Neural crest cell (in vitro differentiated cells): ENCODE results near the gene FZD4. TPM values are rescaled to one million over a fixed set of nuclear protein-coding genes. Genes with fewer than 3 reads are reported as not detected.

Experiments
- DNase-seq: peaks from one replicate; pipeline ENCODE4 v3.0.0; 2021; ENCODE audit warnings: low read depth, mixed read lengths, low spot score
- H3K27ac Mint-ChIP-seq: one replicate; pipeline ENCODE4 v1.8.0; 2021; ENCODE audit warnings: mild to moderate bottlenecking, mixed read lengths; ENCODE audit not compliant: unreplicated experiment
- H3K27me3 Mint-ChIP-seq: 2 replicates; pipeline ENCODE4 v1.8.0; 2021; ENCODE audit warnings: low read depth, mild to moderate bottlenecking, mixed read lengths
- H3K36me3 Mint-ChIP-seq: 2 replicates; pipeline ENCODE4 v1.8.0; 2021; ENCODE audit warnings: low read depth, mild to moderate bottlenecking, mixed read lengths
- H3K4me1 Mint-ChIP-seq: 2 replicates; pipeline ENCODE4 v1.8.0; 2021; ENCODE audit warnings: mixed read lengths
- H3K4me3 Mint-ChIP-seq: one replicate; pipeline ENCODE4 v1.8.0; 2021; ENCODE audit warnings: mild to moderate bottlenecking, mixed read lengths
- H3K9me3 Mint-ChIP-seq: 2 replicates; pipeline ENCODE4 v1.8.0; 2021; ENCODE audit warnings: mixed read lengths
- CTCF ChIP-seq: fragments of 200-600 bp; sonication (generic); conservative IDR thresholded peaks from 2 replicates; pipeline ENCODE4 v1.5.0; 2021; ENCODE audit warnings: antibody characterized with exemption, mild to moderate bottlenecking
- total RNA-seq: library from RNA; stranded (reverse); gene quantifications from 2 replicates; pipeline ENCODE4 v1.2.1, GENCODE V29; 2021

Gene FZD4
- total RNA-seq, 1 donor from 2014 or later, result 4.1 TPM

- no peak overlapping the region for H3K27ac Mint-ChIP-seq
- peaks cover 3% of the 10 kb centered on the region for H3K9me3 Mint-ChIP-seq
- DNase-seq, result no peak
- H3K27me3 Mint-ChIP-seq, result no peaks in the 10 kb centered on the region
- no peaks in the 10 kb centered on the region for H3K36me3 Mint-ChIP-seq
- no peak overlapping the region for H3K4me3 Mint-ChIP-seq
- TF ChIP-seq CTCF, result no peak
- H3K4me1 Mint-ChIP-seq, result no peaks in the 10 kb centered on the region
Observed at GRCh38 chr11:86910592-86910991, 44.6 kb downstream of the FZD4 start.

GRCh38 chr11:86906198-86906597, 49.0 kb downstream of the FZD4 start:
- Mint-ChIP-seq H3K4me3 (no peak overlapping the region), H3K27ac (no peak overlapping the region)
- DNase-seq, result no peak

GRCh38 chr11:86905252-86905651, 49.9 kb downstream of the FZD4 start:
- no peak overlapping the region for H3K27ac Mint-ChIP-seq
- no peak for TF ChIP-seq CTCF
- no peaks in the 10 kb centered on the region for H3K36me3 Mint-ChIP-seq
- no peaks in the 10 kb centered on the region for H3K9me3 Mint-ChIP-seq
- DNase-seq, result no peak
- no peak overlapping the region for H3K4me3 Mint-ChIP-seq
- H3K27me3 Mint-ChIP-seq, result no peaks in the 10 kb centered on the region
- no peaks in the 10 kb centered on the region for H3K4me1 Mint-ChIP-seq

More at GRCh38 chr11:86906198-86906597, 49.0 kb downstream of the FZD4 start:
- Mint-ChIP-seq H3K4me1 (no peaks in the 10 kb centered on the region), H3K27me3 (no peaks in the 10 kb centered on the region), H3K9me3 (no peaks in the 10 kb centered on the region), H3K36me3 (no peaks in the 10 kb centered on the region)
- TF ChIP-seq CTCF, result no peak

GRCh38 chr11:86904001-86904400, 51.2 kb downstream of the FZD4 start:
- Mint-ChIP-seq H3K27ac (no peak overlapping the region), H3K27me3 (no peaks in the 10 kb centered on the region), H3K4me1 (no peaks in the 10 kb centered on the region), H3K9me3 (no peaks in the 10 kb centered on the region), H3K4me3 (no peak overlapping the region), H3K36me3 (no peaks in the 10 kb centered on the region)
- TF ChIP-seq CTCF, result no peak
- DNase-seq, result no peak

GRCh38 chr11:86902345-86902744, 52.9 kb downstream of the FZD4 start:
- Mint-ChIP-seq H3K27ac (no peak overlapping the region), H3K27me3 (no peaks in the 10 kb centered on the region), H3K4me3 (no peak overlapping the region), H3K9me3 (no peaks in the 10 kb centered on the region), H3K36me3 (no peaks in the 10 kb centered on the region), H3K4me1 (no peaks in the 10 kb centered on the region)
- TF ChIP-seq CTCF, result no peak
- DNase-seq, result no peak

- Mint-ChIP-seq H3K4me3 (no peak overlapping the region), H3K9me3 (no peaks in the 10 kb centered on the region), H3K27ac (no peak overlapping the region), H3K4me1 (no peaks in the 10 kb centered on the region), H3K27me3 (no peaks in the 10 kb centered on the region), H3K36me3 (no peaks in the 10 kb centered on the region)
- no peak for TF ChIP-seq CTCF
- no peak for DNase-seq
Observed at GRCh38 chr11:86901599-86901998, 53.6 kb downstream of the FZD4 start.
